Lower lobe of right lung (tissue), 2 donors: Measurements from ENCODE around the gene OPA3. TPM values are rescaled to one million over a fixed set of nuclear protein-coding genes. Genes with fewer than 3 reads are reported as not detected.
A peak's percentile ranks its signal among the peaks of the same experiment; 100 is the strongest.

Experiments used
- ATAC-seq, 2 donors: fragments of 200-7000 bp; cut with Tn5 transposase; one replicate each; pipeline ENCODE4 v1.9.1; 2020 to 2022; ENCODE audit warnings: mild to moderate bottlenecking in 2 of 2, moderate library complexity in 2 of 2
- DNase-seq: peaks from one replicate; pipeline ENCODE4 v3.0.0-alpha.2; 2020
- H3K27ac ChIP-seq: fragments of 200-600 bp; one replicate; pipeline ENCODE4 v1.8.0; 2022
- H3K27me3 ChIP-seq: fragments of 200-600 bp; one replicate; pipeline ENCODE4 v1.8.0; 2022; ENCODE audit warnings: low read depth
- H3K36me3 ChIP-seq: fragments of 200-600 bp; one replicate; pipeline ENCODE4 v1.8.0; 2022; ENCODE audit warnings: mild to moderate bottlenecking
- H3K4me1 ChIP-seq: fragments of 200-600 bp; one replicate; pipeline ENCODE4 v1.8.0; 2022
- H3K4me3 ChIP-seq: fragments of 200-600 bp; one replicate; pipeline ENCODE4 v1.8.0; 2022; ENCODE audit warnings: mild to moderate bottlenecking
- H3K9me3 ChIP-seq: fragments of 200-600 bp; one replicate; pipeline ENCODE4 v1.8.0; 2022
- intact Hi-C: fragments of 100-400 bp; cut with DNase I; formaldehyde crosslinking; loops from one replicate; pipeline ENCODE4 v1.11.0; 2022
- total RNA-seq: library from RNA; stranded (reverse); fragmentation: NEBNext Ultra II Directional; extraction: Animal tissue kit (Norgen Biotek cat#: 25700); gene quantifications from one replicate; pipeline ENCODE4 v1.2.1, GENCODE V29; 2021
- TF ChIP-seq, protein P1 (sequence below): fragments of 200-600 bp; IDR thresholded peaks from one replicate; pipeline ENCODE4 v1.8.0; 2022; ENCODE audit warnings: antibody characterized with exemption, mild to moderate bottlenecking
- donor health status: DM: no; HTN: yes; CAD: no; lungs with severe emphysema.

Gene OPA3
- total RNA-seq, 1 donor from 2014 or later, result 11.3 TPM

DNA sequence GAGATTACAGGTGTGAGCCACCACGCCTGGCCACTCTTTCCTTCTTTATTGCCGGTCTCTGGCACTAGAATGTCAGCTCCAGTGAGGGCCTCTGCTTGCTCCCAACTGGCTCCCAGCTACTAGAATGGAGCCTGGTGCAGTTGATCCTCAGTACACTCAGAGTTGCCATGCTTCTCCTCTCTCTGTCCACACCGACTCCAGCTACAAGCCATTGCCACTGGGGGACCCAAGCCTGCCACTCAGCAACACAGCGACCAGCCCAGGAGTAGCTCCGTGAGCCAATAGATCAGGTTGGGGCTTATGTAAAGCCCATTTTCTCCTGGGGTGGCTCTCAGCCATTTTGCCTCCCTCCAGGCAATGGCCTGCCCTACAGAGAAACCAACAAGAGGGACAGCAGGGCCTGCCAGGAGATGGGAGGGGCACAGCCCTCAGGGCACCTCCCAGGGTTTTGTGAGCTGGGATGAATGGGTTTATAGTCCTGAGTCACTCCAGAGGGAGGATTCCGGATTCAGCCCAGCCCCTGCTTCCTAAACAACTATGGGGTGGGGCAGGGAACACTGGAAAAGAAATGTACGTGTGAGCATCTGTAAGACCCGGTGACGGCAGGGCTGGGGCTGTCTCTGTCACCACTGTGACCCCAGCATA is 36.5 kb downstream of the OPA3 start:
- no peak overlapping the region for H3K4me3 ChIP-seq
- peaks cover 4% of the 10 kb centered on the region for H3K36me3 ChIP-seq
- DNase-seq, result no peak
- H3K4me1 ChIP-seq, result no peaks in the 10 kb centered on the region
- H3K27me3 ChIP-seq, result no peaks in the 10 kb centered on the region
- no peaks in the 10 kb centered on the region for H3K9me3 ChIP-seq
- ATAC-seq, result peak; percentile 33 to 42
- TF ChIP-seq, protein P1, sequence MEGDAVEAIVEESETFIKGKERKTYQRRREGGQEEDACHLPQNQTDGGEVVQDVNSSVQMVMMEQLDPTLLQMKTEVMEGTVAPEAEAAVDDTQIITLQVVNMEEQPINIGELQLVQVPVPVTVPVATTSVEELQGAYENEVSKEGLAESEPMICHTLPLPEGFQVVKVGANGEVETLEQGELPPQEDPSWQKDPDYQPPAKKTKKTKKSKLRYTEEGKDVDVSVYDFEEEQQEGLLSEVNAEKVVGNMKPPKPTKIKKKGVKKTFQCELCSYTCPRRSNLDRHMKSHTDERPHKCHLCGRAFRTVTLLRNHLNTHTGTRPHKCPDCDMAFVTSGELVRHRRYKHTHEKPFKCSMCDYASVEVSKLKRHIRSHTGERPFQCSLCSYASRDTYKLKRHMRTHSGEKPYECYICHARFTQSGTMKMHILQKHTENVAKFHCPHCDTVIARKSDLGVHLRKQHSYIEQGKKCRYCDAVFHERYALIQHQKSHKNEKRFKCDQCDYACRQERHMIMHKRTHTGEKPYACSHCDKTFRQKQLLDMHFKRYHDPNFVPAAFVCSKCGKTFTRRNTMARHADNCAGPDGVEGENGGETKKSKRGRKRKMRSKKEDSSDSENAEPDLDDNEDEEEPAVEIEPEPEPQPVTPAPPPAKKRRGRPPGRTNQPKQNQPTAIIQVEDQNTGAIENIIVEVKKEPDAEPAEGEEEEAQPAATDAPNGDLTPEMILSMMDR, result no peak
- intact Hi-C loops, result no loop called here
- H3K27ac ChIP-seq, result no peak overlapping the region

DNA sequence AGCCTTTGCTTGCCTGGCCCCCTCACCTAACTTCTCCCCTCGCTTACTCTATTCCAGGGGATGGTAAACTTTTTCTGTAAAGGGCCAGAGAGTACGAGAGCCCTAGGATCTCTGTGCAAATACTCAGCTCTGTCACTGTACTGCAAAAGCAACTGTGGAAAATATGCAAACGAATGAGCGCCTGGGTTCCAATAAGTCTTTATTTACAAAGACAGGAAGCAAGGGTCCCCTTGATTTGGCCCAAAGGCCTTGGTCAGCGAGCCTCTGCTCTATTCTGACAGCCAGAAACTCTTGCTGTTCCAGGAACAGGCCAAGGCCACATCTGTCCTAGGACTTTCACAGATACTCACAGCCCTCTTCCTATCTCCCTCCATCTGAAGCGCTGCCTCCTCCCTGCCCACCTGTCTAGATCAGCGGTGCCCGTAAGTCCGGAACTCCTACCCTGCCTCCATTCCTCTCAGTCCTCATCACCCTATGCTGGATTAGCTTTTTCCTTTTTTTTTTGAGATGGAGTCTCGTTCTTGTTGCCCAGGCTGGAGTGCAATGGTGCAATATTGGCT is 37.3 kb downstream of the OPA3 start:
- Histone ChIP-seq H3K36me3 (no peaks in the 10 kb centered on the region), H3K9me3 (no peaks in the 10 kb centered on the region), H3K27ac (no peak overlapping the region), H3K4me3 (no peak overlapping the region), H3K4me1 (no peaks in the 10 kb centered on the region), H3K27me3 (no peaks in the 10 kb centered on the region)
- no peak for ATAC-seq
- intact Hi-C loops, result no loop called here
- TF ChIP-seq, protein P1, result no peak
- no peak for DNase-seq

GRCh38 chr19:45542234-45542668 is 42.4 kb downstream of the OPA3 start:
- no peak for ATAC-seq
- no peak for DNase-seq

DNA sequence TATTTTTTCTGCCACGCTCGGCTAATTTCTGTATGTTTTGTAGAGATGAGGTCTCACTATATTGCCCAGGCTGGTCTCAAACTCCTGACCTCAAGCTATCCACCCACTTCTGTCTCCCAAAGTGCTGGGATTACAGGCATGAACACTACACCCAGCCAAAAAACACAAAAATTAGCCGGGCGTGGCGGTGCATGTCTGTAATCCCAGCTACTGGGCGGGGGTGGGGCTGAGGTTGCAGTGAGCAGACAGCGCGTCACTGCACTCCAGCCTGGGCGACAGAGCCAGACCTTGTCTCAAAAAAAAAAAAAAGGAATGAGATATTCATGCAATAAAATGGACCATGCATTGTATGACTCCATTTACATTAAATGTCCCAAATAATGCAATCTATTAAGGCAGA is 45.1 kb downstream of the OPA3 start:
- Histone ChIP-seq H3K36me3 (no peaks in the 10 kb centered on the region), H3K9me3 (no peaks in the 10 kb centered on the region), H3K4me1 (no peaks in the 10 kb centered on the region), H3K27ac (no peak overlapping the region), H3K4me3 (no peak overlapping the region), H3K27me3 (no peaks in the 10 kb centered on the region)
- DNase-seq (no peak), ATAC-seq (no peak)
- TF ChIP-seq, protein P1, result no peak
- intact Hi-C loops, result no loop called here

More at GRCh38 chr19:45542234-45542668, 42.4 kb downstream of the OPA3 start:
- intact Hi-C loops, result no loop called here
- no peaks in the 10 kb centered on the region for H3K4me1 ChIP-seq
- H3K27me3 ChIP-seq, result no peaks in the 10 kb centered on the region
- H3K36me3 ChIP-seq, result no peaks in the 10 kb centered on the region
- H3K27ac ChIP-seq, result no peak overlapping the region
- TF ChIP-seq, protein P1, result no peak
- no peaks in the 10 kb centered on the region for H3K9me3 ChIP-seq
- no peak overlapping the region for H3K4me3 ChIP-seq

DNA sequence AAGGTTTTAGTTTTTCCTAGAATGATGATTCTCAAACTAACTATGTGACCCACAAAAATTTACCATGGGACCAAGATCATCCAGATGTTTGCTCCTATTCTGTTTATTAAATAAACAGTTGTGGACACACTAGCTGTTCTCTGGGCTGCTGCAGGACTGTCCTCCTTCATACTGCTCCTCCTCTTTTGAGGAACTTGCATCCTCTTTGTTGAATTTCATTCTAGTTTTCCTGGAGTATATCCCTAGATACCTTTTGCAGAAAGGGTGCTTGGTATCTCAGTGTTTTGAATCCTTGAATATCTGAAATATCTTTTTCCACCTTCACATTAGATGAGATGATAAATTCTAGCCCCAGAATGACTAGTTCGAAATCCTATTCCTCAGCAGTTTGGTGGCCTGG is 53.3 kb downstream of the OPA3 start:
- intact Hi-C loops, result no loop called here
- TF ChIP-seq, protein P1, result no peak
- Histone ChIP-seq H3K4me1 (peaks cover 11% of the 10 kb centered on the region), H3K4me3 (no peak overlapping the region), H3K27me3 (no peaks in the 10 kb centered on the region), H3K27ac (no peak overlapping the region), H3K36me3 (peaks cover 6% of the 10 kb centered on the region), H3K9me3 (no peaks in the 10 kb centered on the region)
- no peak for DNase-seq
- ATAC-seq, result no peak
